C4-2B (cell line): ENCODE data around the gene POU3F3.

Experiments used
- H3K27ac ChIP-seq: fragments of 450-650 bp; 2 replicates; pipeline ENCODE4 v1.5.1; 2017
- CTCF ChIP-seq: fragments of 450-650 bp; conservative IDR thresholded peaks from 2 replicates; pipeline ENCODE4 v1.5.1; 2017; ENCODE audit warnings: mild to moderate bottlenecking
- ZFX ChIP-seq: fragments of 450-650 bp; IDR thresholded peaks from 2 replicates; pipeline ENCODE4 v1.6.1; 2017

POU3F3 gene

GRCh38 chr2:104852090-104852666, 1.7 kb upstream of the POU3F3 start:
- no peak for TF ChIP-seq ZFX
- no peak for TF ChIP-seq CTCF
- H3K27ac ChIP-seq: no peak overlapping the region

DNA sequence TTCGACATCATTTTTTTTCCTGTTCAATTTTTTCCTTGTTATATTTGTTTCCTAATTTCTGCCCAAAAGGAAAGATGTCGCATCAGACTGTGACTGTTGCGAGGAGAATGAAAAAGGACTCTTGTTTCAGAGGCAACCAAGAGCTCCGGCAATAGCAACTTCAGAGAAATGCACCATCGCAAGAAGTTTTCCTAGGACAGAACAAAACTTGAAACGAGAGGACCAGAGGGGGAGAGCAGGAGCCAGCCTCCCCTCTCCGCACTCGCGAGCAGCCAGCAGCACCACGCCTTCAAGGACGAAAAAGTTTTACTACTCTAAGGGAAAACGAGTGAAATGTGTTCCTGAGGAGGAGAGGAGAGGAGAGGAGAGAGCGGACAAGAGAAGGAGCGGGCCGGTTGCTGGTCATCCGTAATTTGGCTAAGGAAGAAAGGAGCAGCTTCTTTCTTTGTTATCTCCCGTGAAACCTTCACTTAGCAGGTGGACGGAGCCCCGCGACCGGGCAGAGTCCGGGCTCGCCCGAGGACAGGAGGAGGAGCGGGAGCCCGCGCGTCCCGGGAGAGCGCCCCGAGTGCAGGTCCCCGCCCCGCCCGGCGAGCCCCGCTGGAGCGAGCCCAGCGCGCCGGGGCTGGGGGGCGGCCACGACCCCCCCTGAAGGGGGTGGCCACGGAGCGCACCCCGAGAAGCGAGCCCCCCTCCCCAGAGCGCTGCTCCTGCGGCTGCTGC, 744 bp downstream of the POU3F3 start:
- TF ChIP-seq ZFX (no peak), CTCF (no peak)
- H3K27ac ChIP-seq: no peak overlapping the region

DNA sequence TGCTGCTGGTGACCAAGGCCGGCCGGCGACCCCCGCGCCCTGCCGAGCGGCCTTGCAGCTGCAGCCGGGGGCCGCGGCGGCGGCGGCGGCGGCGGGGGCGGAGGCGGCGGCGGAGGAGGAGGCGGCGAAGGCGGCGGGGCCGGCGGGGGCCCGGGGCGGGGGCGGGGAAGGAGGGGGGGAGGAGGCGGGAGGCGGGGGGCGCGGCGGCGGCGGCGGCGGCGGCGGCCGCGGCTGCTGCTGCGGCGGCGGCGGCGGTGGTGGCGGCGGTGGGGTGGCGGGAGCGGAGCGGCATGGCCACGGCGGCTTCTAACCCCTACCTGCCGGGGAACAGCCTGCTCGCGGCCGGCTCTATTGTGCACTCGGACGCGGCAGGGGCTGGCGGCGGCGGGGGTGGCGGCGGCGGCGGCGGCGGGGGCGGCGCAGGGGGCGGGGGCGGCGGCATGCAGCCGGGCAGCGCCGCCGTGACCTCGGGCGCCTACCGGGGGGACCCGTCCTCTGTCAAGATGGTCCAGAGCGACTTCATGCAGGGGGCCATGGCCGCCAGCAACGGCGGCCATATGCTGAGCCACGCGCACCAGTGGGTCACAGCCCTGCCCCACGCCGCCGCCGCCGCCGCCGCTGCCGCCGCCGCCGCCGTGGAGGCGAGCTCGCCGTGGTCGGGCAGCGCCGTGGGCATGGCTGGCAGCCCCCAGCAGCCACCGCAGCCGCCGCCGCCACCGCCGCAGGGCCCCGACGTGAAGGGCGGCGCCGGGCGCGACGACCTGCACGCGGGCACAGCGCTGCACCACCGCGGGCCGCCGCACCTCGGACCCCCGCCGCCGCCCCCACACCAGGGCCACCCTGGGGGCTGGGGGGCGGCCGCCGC, 1.5 kb downstream of the POU3F3 start:
- no peak overlapping the region for H3K27ac ChIP-seq
- TF ChIP-seq ZFX (no peak), CTCF (no peak)

- H3K27ac ChIP-seq: no peak overlapping the region
These were observed 2.4 kb downstream of the POU3F3 start for GRCh38 chr2:104856086-104856972.

DNA sequence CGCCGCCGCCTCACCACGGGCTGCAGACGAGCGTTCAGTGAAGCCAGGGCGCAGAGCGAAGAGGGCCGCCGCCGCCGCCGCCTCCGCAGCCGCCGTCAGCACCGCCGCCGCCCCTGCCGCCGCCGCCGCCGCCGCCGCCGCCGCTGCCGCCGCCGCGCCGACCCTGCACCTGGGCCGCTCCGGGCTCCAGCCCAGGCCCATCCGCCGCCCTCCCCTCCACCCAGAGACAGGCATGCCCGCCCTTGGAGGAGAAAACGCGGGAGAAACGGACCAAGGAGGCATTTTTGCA, 3.0 kb downstream of the POU3F3 start:
- H3K27ac ChIP-seq: no peak overlapping the region
- TF ChIP-seq CTCF (no peak), ZFX (no peak)

More at GRCh38 chr2:104856086-104856972, 2.4 kb downstream of the POU3F3 start:
- no peak for TF ChIP-seq CTCF
- TF ChIP-seq ZFX: no peak

DNA sequence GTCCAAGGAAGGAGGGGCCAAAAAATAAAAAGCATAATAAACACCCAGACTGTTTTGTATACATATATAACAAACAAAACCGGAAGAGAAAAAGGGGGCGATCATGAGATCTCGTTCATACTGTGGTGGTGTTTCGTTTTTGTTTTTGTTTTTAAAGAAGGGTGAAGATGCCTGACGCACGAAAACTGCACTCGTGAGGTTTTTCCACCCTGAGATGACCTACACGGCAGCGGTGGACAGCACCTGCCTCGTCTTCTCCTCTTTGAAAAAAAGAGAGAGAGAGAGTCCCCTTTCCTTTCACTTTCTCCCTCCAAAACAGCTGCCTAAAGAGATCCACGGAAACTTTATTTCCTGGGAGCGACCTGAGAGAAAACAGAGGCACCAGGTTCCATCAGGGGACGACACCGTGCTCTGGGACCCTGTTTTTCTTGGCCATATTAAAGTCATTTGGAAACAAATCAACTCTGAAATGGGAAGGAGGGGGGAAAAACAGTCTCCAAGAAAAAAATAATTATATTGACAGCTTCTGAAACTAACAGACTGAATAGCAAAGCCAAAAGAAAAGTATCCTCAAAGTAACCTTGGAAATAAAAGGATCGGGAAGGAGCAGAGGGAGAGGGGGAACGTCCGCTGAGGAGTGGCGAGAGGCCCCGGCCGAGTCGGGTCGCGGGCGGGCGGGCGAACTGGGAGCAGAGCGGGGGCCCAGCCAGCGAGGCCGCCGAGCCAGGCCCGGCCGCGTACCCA, 3.5 kb downstream of the POU3F3 start:
- TF ChIP-seq CTCF (no peak), ZFX (no peak)

More for the DNA sequence above, 3.5 kb downstream of the POU3F3 start:
- H3K27ac ChIP-seq: no peak overlapping the region
